A673 (cell line): ENCODE data around the gene PLEKHA8.

Experiments used
- CTCF ChIP-seq: fragments of 300-800, 200-600 bp; sonication (generic); conservative IDR thresholded peaks from 2 replicates; pipeline ENCODE4 v1.5.1; 2017; ENCODE audit warnings: low read depth, mild to moderate bottlenecking, antibody characterized with exemption, low read length, moderate library complexity, mixed read lengths
- EZH2 ChIP-seq: fragments of 200-600 bp; sonication (generic); IDR thresholded peaks from 2 replicates; pipeline ENCODE4 v1.6.1; 2017; ENCODE audit warnings: borderline replicate concordance, low read depth, mild to moderate bottlenecking, mixed read lengths, antibody characterized with exemption, low read length; ENCODE audit not compliant: poor library complexity, severe bottlenecking

- no peak for TF ChIP-seq CTCF
- TF ChIP-seq EZH2: no peak
These were observed 5.2 kb upstream of the PLEKHA8 start for GRCh38 chr7:30022991-30023390.
